GM18868 (cell line): ENCODE measurements around the gene RAD51D.
A peak's percentile ranks its signal among the peaks of the same experiment; 100 is the strongest.
"Not testable (repeated sequence)": the region's sequence is repeated elsewhere in the genome, so short reads cannot be mapped to it uniquely, and the experiment has no call there.

Experiments
- ATAC-seq: cut with Tn5 transposase; IDR thresholded peaks from one replicate; pipeline ENCODE4 v1.9.1; 2021; ENCODE audit warnings: mild to moderate bottlenecking, moderate library complexity; ENCODE audit not compliant: unreplicated experiment

Gene RAD51D

GRCh38 chr17:35073183-35073790, 46.4 kb downstream of the RAD51D start:
- no peak for ATAC-seq

- no peak for ATAC-seq
Measured at GRCh38 chr17:35069311-35069710, 50.3 kb downstream of the RAD51D start.

- ATAC-seq, result no peak
Measured at GRCh38 chr17:35068249-35068648, 51.4 kb downstream of the RAD51D start.

- ATAC-seq, result no peak
Measured at GRCh38 chr17:35065880-35066279, 53.8 kb downstream of the RAD51D start.

- ATAC-seq, result no peak
Measured at GRCh38 chr17:35064516-35065215, 55.0 kb downstream of the RAD51D start.

- peak; percentile 92 for ATAC-seq
Measured at GRCh38 chr17:35063514-35064223, 56.0 kb downstream of the RAD51D start, which contains the start of gene RFFL. Gene RFFL (minus strand): TSS chr17:35063707. CDS start chr17:35026553, 37,154 bp downstream.

GRCh38 chr17:35062308-35062707, 57.4 kb downstream of the RAD51D start:
- ATAC-seq, result no peak

GRCh38 chr17:35057332-35057915, 62.2 kb downstream of the RAD51D start:
- no peak for ATAC-seq

- ATAC-seq, result no peak
Measured at GRCh38 chr17:35056013-35056412, 63.6 kb downstream of the RAD51D start.

GRCh38 chr17:35053204-35053603, 66.5 kb downstream of the RAD51D start:
- no peak for ATAC-seq

GRCh38 chr17:35052780-35053179, 66.9 kb downstream of the RAD51D start:
- no peak for ATAC-seq

GRCh38 chr17:35052241-35052610, 67.4 kb downstream of the RAD51D start:
- ATAC-seq, result no peak

- ATAC-seq, result no peak
Measured at GRCh38 chr17:35051579-35052240, 68.0 kb downstream of the RAD51D start.

GRCh38 chr17:35051183-35051578, 68.5 kb downstream of the RAD51D start:
- ATAC-seq, result peak; percentile 51

GRCh38 chr17:35050170-35050569, 69.5 kb downstream of the RAD51D start:
- no peak for ATAC-seq

- ATAC-seq, result no peak
Measured at GRCh38 chr17:35048685-35049379, 70.8 kb downstream of the RAD51D start.

GRCh38 chr17:35046740-35047283, 72.8 kb downstream of the RAD51D start:
- peak; percentile 77 for ATAC-seq

- no peak for ATAC-seq
Measured at GRCh38 chr17:35046245-35046644, 73.4 kb downstream of the RAD51D start.

GRCh38 chr17:35045458-35045979, 74.1 kb downstream of the RAD51D start:
- not testable (repeated sequence) for ATAC-seq

- ATAC-seq, result no peak
Measured at GRCh38 chr17:35044181-35044580, 75.5 kb downstream of the RAD51D start.
